K562 (cell line): ENCODE data around the gene LDOC1.
"Not testable (repeated sequence)": the region's sequence is repeated elsewhere in the genome, so short reads cannot be mapped to it uniquely, and the experiment has no call there.

Source experiments
- ADNP ChIP-seq: fragments of 200-800 bp; sonication (Bioruptor generic); IDR thresholded peaks from 2 replicates; pipeline ENCODE4 v1.6.1; 2016; ENCODE audit warnings: missing genetic modification characterization, missing compliant biosample characterization
- CTCF ChIP-seq, 3 experiments: IDR thresholded peaks in 2 of 3; conservative IDR thresholded peaks in 1 of 3; 2 replicates each; pipeline ENCODE4 v1.5.1; 2011 to 2012; ENCODE audit warnings: low read length in 3 of 3, mild to moderate bottlenecking in 3 of 3, control low read depth in 2 of 3, improper control_type of control experiment in 1 of 3, inconsistent platforms in 1 of 3, low read depth in 1 of 3, mixed read lengths in 1 of 3, moderate library complexity in 1 of 3; ENCODE audit not compliant: insufficient read depth in 2 of 3
- ESRRA ChIP-seq: fragments of 450-650 bp; IDR thresholded peaks from 2 replicates; pipeline ENCODE4 v1.6.1; 2014; ENCODE audit warnings: low read depth, mild to moderate bottlenecking, moderate library complexity, borderline replicate concordance
- EZH2 ChIP-seq: IDR thresholded peaks from 2 replicates; pipeline ENCODE4 v1.6.1; 2012; ENCODE audit warnings: low read depth, mild to moderate bottlenecking, inconsistent platforms, low read length, borderline replicate concordance
- HCFC1 ChIP-seq: IDR thresholded peaks from 2 replicates; pipeline ENCODE4 v1.6.1; 2012; ENCODE audit warnings: low read depth, low read length, improper control_type of control experiment
- MAX ChIP-seq: sonication (generic); formaldehyde crosslinking; IDR thresholded peaks from 2 replicates; pipeline ENCODE4 v1.9.0; 2022; ENCODE audit warnings: mild to moderate bottlenecking, missing genetic modification reagents
- MCM5 ChIP-seq: fragments of 450-650 bp; IDR thresholded peaks from 2 replicates; pipeline ENCODE4 v1.6.1; 2016; ENCODE audit warnings: low read depth
- NFRKB ChIP-seq: fragments of 450-650 bp; IDR thresholded peaks from 2 replicates; pipeline ENCODE4 v1.6.1; 2016; ENCODE audit warnings: low read depth
- POLR2A ChIP-seq: fragments of 450-650 bp; conservative IDR thresholded peaks from 2 replicates; pipeline ENCODE4 v1.6.1; 2016
- USF2 ChIP-seq: sonication (generic); formaldehyde crosslinking; IDR thresholded peaks from 2 replicates; pipeline ENCODE4 v1.5.0; 2020; ENCODE audit warnings: missing genetic modification reagents
- ZNF316 ChIP-seq: fragments of 450-650 bp; IDR thresholded peaks from 2 replicates; pipeline ENCODE4 v1.6.1; 2016
- TF ChIP-seq, protein P1 (sequence below): fragments of 450-650 bp; IDR thresholded peaks from 2 replicates; pipeline ENCODE4 v1.6.1; 2016; ENCODE audit warnings: borderline replicate concordance
- TF ChIP-seq, protein P2 (sequence below): IDR thresholded peaks from 2 replicates; pipeline ENCODE4 v1.6.1; 2016; ENCODE audit warnings: missing genetic modification characterization, missing compliant biosample characterization

DNA sequence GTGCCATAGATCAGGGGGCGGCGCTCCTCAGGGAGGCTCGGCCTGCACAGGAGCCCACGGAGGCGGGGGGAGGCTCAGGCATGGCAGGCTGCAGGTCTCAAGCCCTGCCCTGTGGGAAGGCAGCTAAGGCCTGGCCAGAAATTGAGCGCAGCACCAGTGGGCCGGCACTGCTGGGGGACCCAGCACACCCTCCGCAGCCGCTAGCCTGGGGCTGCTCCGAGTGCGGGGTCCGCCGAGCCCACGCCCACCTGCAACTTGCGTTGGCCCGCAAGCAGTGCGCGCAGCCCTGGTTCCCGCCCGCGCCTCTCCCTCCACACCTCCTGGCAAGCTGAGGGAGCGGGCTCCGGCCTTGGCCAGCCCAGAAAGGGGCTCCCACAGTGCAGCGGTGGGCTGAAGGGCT lies 11.6 kb upstream of the LDOC1 start:
- TF ChIP-seq ZNF316; USF2 (CRISPR knock-in tag); ESRRA; ADNP (tag); NFRKB; MAX (CRISPR knock-in tag); EZH2; MCM5; HCFC1; POLR2A; CTCF (IDR thresholded peaks at IDR 0.05 in 2 of 3, conservative IDR thresholded peaks at IDR 0.05 in 1 of 3; ENCODE audit: insufficient read depth in 2 of 3, low read depth in 1 of 3, low read length in 3 of 3): not testable (repeated sequence)
- TF ChIP-seq, protein P1, sequence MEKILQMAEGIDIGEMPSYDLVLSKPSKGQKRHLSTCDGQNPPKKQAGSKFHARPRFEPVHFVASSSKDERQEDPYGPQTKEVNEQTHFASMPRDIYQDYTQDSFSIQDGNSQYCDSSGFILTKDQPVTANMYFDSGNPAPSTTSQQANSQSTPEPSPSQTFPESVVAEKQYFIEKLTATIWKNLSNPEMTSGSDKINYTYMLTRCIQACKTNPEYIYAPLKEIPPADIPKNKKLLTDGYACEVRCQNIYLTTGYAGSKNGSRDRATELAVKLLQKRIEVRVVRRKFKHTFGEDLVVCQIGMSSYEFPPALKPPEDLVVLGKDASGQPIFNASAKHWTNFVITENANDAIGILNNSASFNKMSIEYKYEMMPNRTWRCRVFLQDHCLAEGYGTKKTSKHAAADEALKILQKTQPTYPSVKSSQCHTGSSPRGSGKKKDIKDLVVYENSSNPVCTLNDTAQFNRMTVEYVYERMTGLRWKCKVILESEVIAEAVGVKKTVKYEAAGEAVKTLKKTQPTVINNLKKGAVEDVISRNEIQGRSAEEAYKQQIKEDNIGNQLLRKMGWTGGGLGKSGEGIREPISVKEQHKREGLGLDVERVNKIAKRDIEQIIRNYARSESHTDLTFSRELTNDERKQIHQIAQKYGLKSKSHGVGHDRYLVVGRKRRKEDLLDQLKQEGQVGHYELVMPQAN: not testable (repeated sequence)
- TF ChIP-seq, protein P2, sequence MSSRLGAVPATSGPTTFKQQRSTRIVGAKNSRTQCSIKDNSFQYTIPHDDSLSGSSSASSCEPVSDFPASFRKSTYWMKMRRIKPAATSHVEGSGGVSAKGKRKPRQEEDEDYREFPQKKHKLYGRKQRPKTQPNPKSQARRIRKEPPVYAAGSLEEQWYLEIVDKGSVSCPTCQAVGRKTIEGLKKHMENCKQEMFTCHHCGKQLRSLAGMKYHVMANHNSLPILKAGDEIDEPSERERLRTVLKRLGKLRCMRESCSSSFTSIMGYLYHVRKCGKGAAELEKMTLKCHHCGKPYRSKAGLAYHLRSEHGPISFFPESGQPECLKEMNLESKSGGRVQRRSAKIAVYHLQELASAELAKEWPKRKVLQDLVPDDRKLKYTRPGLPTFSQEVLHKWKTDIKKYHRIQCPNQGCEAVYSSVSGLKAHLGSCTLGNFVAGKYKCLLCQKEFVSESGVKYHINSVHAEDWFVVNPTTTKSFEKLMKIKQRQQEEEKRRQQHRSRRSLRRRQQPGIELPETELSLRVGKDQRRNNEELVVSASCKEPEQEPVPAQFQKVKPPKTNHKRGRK (tag): not testable (repeated sequence)
